LNCaP clone FGC (cell line): Measurements from ENCODE around the gene S100A14.

Experiments used
- DNase-seq: peaks from one replicate; pipeline ENCODE4 v3.0.0-alpha.2; 2011; ENCODE audit warnings: low read depth
- H3K4me3 ChIP-seq: 2 replicates; pipeline ENCODE4 v1.5.1; 2011; ENCODE audit warnings: mild to moderate bottlenecking, low read depth, low read length, control low read depth
- CTCF ChIP-seq: IDR thresholded peaks from 2 replicates; pipeline ENCODE4 v1.5.1; 2012; ENCODE audit warnings: mild to moderate bottlenecking; ENCODE audit not compliant: control insufficient read depth, insufficient read depth; ENCODE audit errors: extremely low read depth

Gene S100A14

GRCh38 chr1:153627715-153628626 is 11.8 kb upstream of the S100A14 start, which contains the start of gene S100A1:
S100A1 (plus strand) TSS chr1:153628434; CDS start chr1:153630522, 2,088 bp downstream.
- H3K4me3 ChIP-seq: peak within 1 kb of the TSS; percentile 50
- DNase-seq: no peak
- TF ChIP-seq CTCF: no peak

GRCh38 chr1:153626904-153627714 is 11.0 kb upstream of the S100A14 start, which contains the start of gene S100A13:
S100A13 (minus strand) TSS chr1:153627505; CDS start chr1:153626472, 1,033 bp downstream.
- H3K4me3 ChIP-seq: peak within 1 kb of the TSS; percentile 50
- peak; percentile 69 for DNase-seq
- peak; percentile 44 for TF ChIP-seq CTCF

- peak overlapping the region; percentile 50 for H3K4me3 ChIP-seq
- TF ChIP-seq CTCF: no peak
Measured at GRCh38 chr1:153626477-153626903, 10.4 kb upstream of the S100A14 start.

GRCh38 chr1:153624965-153625611 is 9.0 kb upstream of the S100A14 start:
- no peak overlapping the region for H3K4me3 ChIP-seq
- TF ChIP-seq CTCF: no peak
- DNase-seq: no peak

More at GRCh38 chr1:153626477-153626903, 10.4 kb upstream of the S100A14 start:
- no peak for DNase-seq

- TF ChIP-seq CTCF: no peak
- no peak overlapping the region for H3K4me3 ChIP-seq
- no peak for DNase-seq
Measured at GRCh38 chr1:153623101-153623500, 7.0 kb upstream of the S100A14 start.

GRCh38 chr1:153619171-153619570 is 3.0 kb upstream of the S100A14 start:
- no peak overlapping the region for H3K4me3 ChIP-seq
- DNase-seq: no peak
- TF ChIP-seq CTCF: no peak
